ENCODE measurements around the gene PIK3C3.

Gene PIK3C3

GRCh38 chr18:41972067-41972925 lies 17.3 kb downstream of the PIK3C3 start:
- Histone ChIP-seq H3K4me1 (ENCODE audit: control insufficient read depth, insufficient read depth, low read length) (no peaks in the 10 kb centered on the region), H3K4me3 (ENCODE audit: low read length) (no peak overlapping the region), H3K36me3 (ENCODE audit: control insufficient read depth, insufficient read depth, low read length) (no peaks in the 10 kb centered on the region), H3K9me3 (ENCODE audit: control insufficient read depth, low read length) (no peaks in the 10 kb centered on the region), H3K9ac (ENCODE audit: low read length) (no peak overlapping the region), H3K27me3 (ENCODE audit: control insufficient read depth, insufficient read depth, low read length) (no peaks in the 10 kb centered on the region)

DNA sequence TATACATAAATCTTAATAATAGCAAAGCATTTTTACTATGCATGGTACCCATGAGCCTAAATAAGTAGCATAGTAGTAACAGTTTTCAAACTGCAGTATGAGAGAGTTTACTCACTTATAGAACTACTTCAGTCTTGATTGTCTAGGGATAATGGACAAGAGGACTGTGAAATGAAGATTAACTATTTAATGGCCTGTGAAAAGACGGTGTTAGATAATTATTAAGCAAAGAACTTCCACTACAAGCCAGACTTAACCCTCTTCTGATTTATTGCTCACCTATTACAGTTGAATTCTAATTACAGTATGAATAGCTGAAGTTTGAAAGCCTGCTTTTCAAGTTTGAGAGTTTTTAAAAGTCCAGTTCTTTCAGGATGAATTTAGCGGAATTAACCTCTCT lies 18.9 kb downstream of the PIK3C3 start:
- Histone ChIP-seq H3K9me3 (ENCODE audit: control insufficient read depth, low read length) (no peaks in the 10 kb centered on the region), H3K4me1 (ENCODE audit: control insufficient read depth, insufficient read depth, low read length) (no peaks in the 10 kb centered on the region), H3K36me3 (ENCODE audit: control insufficient read depth, insufficient read depth, low read length) (no peaks in the 10 kb centered on the region), H3K4me3 (ENCODE audit: low read length) (no peak overlapping the region), H3K9ac (ENCODE audit: low read length) (no peak overlapping the region), H3K27me3 (ENCODE audit: control insufficient read depth, insufficient read depth, low read length) (no peaks in the 10 kb centered on the region)

DNA sequence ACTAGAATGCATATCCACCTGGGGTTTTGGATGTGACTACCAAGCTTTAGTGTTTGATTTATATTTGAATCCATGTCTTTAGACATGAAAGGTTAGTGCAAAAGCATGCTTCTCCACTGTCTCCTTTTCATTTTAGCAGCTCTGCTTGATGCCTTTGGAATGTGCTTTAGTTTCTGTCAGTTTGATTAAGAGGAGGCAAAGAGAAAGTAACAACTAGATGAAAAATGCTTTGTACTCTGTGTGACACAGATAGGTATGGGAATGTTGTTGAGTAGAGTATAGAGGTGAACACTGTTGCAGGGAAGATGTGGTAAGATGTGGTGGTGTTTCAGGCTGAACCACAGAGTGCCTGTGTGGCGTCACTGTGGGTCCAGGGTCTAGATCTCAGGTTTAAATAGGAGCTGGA lies 19.8 kb downstream of the PIK3C3 start:
- no peaks in the 10 kb centered on the region for H3K36me3 ChIP-seq (ENCODE audit: control insufficient read depth, insufficient read depth, low read length)
- H3K27me3 ChIP-seq (ENCODE audit: control insufficient read depth, insufficient read depth, low read length): no peaks in the 10 kb centered on the region
- H3K4me1 ChIP-seq (ENCODE audit: control insufficient read depth, insufficient read depth, low read length): no peaks in the 10 kb centered on the region
- no peak overlapping the region for H3K4me3 ChIP-seq (ENCODE audit: low read length)
- no peak overlapping the region for H3K9ac ChIP-seq (ENCODE audit: low read length)
- H3K9me3 ChIP-seq (ENCODE audit: control insufficient read depth, low read length): no peaks in the 10 kb centered on the region

GRCh38 chr18:41975284-41975683 lies 20.2 kb downstream of the PIK3C3 start:
- no peak overlapping the region for H3K4me3 ChIP-seq (ENCODE audit: low read length)
- H3K9ac ChIP-seq (ENCODE audit: low read length): no peak overlapping the region
- H3K36me3 ChIP-seq (ENCODE audit: control insufficient read depth, insufficient read depth, low read length): no peaks in the 10 kb centered on the region
- H3K27me3 ChIP-seq (ENCODE audit: control insufficient read depth, insufficient read depth, low read length): no peaks in the 10 kb centered on the region
- no peaks in the 10 kb centered on the region for H3K4me1 ChIP-seq (ENCODE audit: control insufficient read depth, insufficient read depth, low read length)
- no peaks in the 10 kb centered on the region for H3K9me3 ChIP-seq (ENCODE audit: control insufficient read depth, low read length)

DNA sequence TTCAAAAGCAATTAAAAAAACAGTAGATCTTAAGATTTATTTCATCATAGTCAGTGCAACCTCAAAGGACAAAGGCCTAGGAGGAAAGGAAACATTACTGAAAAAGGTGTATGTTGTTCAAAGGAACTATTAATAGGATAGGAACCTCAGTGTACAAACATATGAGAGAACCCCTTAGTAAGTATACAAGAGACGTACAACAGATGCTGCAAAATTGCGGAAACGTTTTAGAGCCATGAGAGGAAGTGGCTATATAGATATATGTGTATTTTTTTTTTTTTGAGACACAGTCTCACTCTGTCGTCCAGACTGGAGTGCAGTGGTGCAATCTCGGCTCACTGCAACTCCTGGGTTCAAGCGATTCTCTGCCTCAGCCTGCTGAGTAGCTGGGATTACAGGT lies 22.2 kb downstream of the PIK3C3 start:
- H3K4me3 ChIP-seq (ENCODE audit: low read length): no peak overlapping the region
- H3K4me1 ChIP-seq (ENCODE audit: control insufficient read depth, insufficient read depth, low read length): no peaks in the 10 kb centered on the region
- H3K9ac ChIP-seq (ENCODE audit: low read length): no peak overlapping the region
- H3K27me3 ChIP-seq (ENCODE audit: control insufficient read depth, insufficient read depth, low read length): no peaks in the 10 kb centered on the region
- no peaks in the 10 kb centered on the region for H3K36me3 ChIP-seq (ENCODE audit: control insufficient read depth, insufficient read depth, low read length)
- no peaks in the 10 kb centered on the region for H3K9me3 ChIP-seq (ENCODE audit: control insufficient read depth, low read length)

DNA sequence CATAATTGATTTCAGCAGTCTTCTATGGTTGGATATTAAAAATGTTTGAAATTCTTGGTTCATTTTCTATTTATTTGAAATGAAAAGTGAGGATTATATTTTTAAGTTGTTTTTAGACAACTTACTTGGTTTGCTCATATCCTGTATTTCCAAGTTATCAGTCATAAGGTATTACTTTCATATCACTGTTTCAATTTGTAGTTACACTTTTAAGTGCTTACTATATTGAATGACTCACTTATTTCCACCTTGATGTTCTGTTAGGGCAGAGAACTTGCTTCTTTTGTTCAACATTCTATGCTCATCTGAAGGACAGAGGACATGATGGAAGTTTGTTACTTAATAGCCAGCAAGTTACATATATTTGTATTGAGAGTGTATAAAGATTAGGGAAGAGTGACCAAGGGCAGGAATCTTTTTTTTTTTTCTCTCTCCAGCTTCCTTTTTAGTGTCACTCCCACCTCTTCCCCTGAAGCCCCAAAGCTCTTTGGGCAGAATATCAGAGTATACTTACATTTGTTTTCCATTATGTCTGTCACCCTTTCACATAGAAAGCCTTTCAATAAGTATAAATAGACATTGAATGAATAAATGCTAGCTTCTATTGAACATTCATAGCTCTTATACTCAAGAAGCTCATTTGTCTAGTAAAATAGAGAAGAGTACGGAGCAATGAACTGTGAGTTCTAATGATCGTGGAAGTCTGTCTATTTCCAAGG lies 28.1 kb downstream of the PIK3C3 start:
- Histone ChIP-seq H3K27me3 (ENCODE audit: control insufficient read depth, insufficient read depth, low read length) (no peaks in the 10 kb centered on the region), H3K4me1 (ENCODE audit: control insufficient read depth, insufficient read depth, low read length) (no peaks in the 10 kb centered on the region), H3K9me3 (ENCODE audit: control insufficient read depth, low read length) (no peaks in the 10 kb centered on the region)

DNA sequence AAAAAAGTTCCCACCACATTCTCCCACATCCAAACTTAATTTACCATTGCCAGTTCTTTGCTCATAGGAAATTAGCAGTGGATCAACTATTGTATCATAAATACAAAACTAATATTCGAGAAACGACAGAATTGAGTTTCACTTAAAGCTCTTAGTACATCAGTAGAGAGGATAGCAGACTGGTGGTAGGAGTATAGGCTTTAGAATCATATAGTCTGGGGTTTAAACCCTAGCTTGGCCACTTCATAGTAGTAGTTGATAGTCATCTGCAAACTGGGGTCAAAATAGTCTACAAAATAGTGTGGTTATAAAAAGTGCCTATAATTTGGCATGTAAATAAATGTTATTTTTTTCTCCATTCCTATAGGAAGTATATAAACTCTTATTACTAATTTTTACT lies 30.9 kb downstream of the PIK3C3 start:
- H3K4me3 ChIP-seq (ENCODE audit: low read length): no peak overlapping the region
- H3K9me3 ChIP-seq (ENCODE audit: control insufficient read depth, low read length): no peaks in the 10 kb centered on the region
- no peaks in the 10 kb centered on the region for H3K27me3 ChIP-seq (ENCODE audit: control insufficient read depth, insufficient read depth, low read length)
- no peaks in the 10 kb centered on the region for H3K36me3 ChIP-seq (ENCODE audit: control insufficient read depth, insufficient read depth, low read length)
- no peak overlapping the region for H3K9ac ChIP-seq (ENCODE audit: low read length)
- H3K4me1 ChIP-seq (ENCODE audit: control insufficient read depth, insufficient read depth, low read length): no peaks in the 10 kb centered on the region

More for the DNA sequence above, 28.1 kb downstream of the PIK3C3 start:
- no peak overlapping the region for H3K9ac ChIP-seq (ENCODE audit: low read length)
- no peaks in the 10 kb centered on the region for H3K36me3 ChIP-seq (ENCODE audit: control insufficient read depth, insufficient read depth, low read length)
- no peak overlapping the region for H3K4me3 ChIP-seq (ENCODE audit: low read length)

- Histone ChIP-seq H3K36me3 (ENCODE audit: control insufficient read depth, insufficient read depth, low read length) (no peaks in the 10 kb centered on the region), H3K9ac (ENCODE audit: low read length) (no peak overlapping the region), H3K4me3 (ENCODE audit: low read length) (no peak overlapping the region), H3K4me1 (ENCODE audit: control insufficient read depth, insufficient read depth, low read length) (no peaks in the 10 kb centered on the region), H3K27me3 (ENCODE audit: control insufficient read depth, insufficient read depth, low read length) (no peaks in the 10 kb centered on the region), H3K9me3 (ENCODE audit: control insufficient read depth, low read length) (no peaks in the 10 kb centered on the region)
Observed at GRCh38 chr18:41989508-41989907, 34.5 kb downstream of the PIK3C3 start.

DNA sequence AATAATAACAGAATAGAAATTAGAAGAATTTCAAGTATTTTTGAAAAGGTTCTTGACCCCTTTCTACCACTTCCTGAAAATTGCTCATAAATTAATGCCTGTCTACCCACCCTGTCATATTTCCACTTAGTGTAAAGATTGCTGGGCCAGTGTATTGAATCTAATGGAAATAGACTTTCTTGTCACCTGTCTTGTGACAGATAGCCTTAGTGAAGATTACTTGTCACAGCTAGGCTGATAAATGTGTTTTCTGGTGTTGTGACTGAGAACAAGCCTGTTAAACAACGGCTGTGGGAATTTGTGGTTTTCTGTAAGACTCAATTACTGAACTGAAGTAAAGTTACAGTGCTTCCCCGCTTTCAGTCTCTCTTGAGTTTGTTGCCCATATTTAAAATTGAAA lies 37.0 kb downstream of the PIK3C3 start:
- Histone ChIP-seq H3K9ac (ENCODE audit: low read length) (no peak overlapping the region), H3K36me3 (ENCODE audit: control insufficient read depth, insufficient read depth, low read length) (no peaks in the 10 kb centered on the region), H3K9me3 (ENCODE audit: control insufficient read depth, low read length) (no peaks in the 10 kb centered on the region), H3K4me1 (ENCODE audit: control insufficient read depth, insufficient read depth, low read length) (no peaks in the 10 kb centered on the region), H3K4me3 (ENCODE audit: low read length) (no peak overlapping the region), H3K27me3 (ENCODE audit: control insufficient read depth, insufficient read depth, low read length) (no peaks in the 10 kb centered on the region)

DNA sequence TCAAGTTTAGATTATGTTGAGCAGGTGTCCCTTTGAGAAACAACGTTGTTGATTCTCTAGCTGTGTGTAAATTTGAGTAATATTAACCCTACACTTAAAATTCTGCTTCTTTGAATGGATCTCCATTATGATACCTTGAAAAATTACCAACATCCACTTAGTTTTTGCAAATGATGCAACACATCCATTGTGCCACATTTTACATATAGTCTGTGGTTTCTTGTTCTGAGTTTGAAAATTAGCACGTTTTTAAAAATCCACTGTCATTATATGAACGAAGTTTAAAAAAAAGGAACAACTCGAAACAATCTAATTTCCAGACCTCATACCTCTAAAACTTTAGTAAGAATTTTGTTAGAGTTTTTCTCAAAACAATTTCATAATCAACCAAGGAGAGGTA lies 37.7 kb downstream of the PIK3C3 start:
- Histone ChIP-seq H3K9me3 (ENCODE audit: control insufficient read depth, low read length) (no peaks in the 10 kb centered on the region), H3K36me3 (ENCODE audit: control insufficient read depth, insufficient read depth, low read length) (no peaks in the 10 kb centered on the region), H3K9ac (ENCODE audit: low read length) (no peak overlapping the region), H3K27me3 (ENCODE audit: control insufficient read depth, insufficient read depth, low read length) (no peaks in the 10 kb centered on the region), H3K4me3 (ENCODE audit: low read length) (no peak overlapping the region), H3K4me1 (ENCODE audit: control insufficient read depth, insufficient read depth, low read length) (no peaks in the 10 kb centered on the region)

GRCh38 chr18:41993151-41993550 lies 38.1 kb downstream of the PIK3C3 start:
- Histone ChIP-seq H3K4me1 (ENCODE audit: control insufficient read depth, insufficient read depth, low read length) (no peaks in the 10 kb centered on the region), H3K9ac (ENCODE audit: low read length) (no peak overlapping the region), H3K36me3 (ENCODE audit: control insufficient read depth, insufficient read depth, low read length) (no peaks in the 10 kb centered on the region)

DNA sequence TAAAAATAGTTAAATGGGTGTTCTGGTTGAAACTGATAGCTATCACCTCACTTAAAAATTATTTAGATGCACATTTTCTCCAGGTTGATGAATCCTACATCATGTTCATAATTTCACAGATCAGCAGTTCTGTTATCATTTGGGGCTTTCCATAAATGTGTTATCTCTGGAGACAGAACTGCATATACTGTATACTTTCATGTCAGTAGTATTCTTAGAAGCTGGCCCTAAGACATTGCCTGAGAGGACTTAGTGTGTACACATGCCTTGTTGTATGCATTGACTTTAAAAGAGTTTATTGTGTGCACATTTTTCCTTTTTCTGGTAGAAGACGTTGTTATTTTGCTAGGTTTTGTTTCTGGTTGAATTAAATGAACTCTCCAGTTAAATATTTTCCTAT lies 41.0 kb downstream of the PIK3C3 start:
- no peak overlapping the region for H3K4me3 ChIP-seq (ENCODE audit: low read length)
- no peak overlapping the region for H3K9ac ChIP-seq (ENCODE audit: low read length)
- H3K36me3 ChIP-seq (ENCODE audit: control insufficient read depth, insufficient read depth, low read length): no peaks in the 10 kb centered on the region

More at GRCh38 chr18:41993151-41993550, 38.1 kb downstream of the PIK3C3 start:
- H3K27me3 ChIP-seq (ENCODE audit: control insufficient read depth, insufficient read depth, low read length): no peaks in the 10 kb centered on the region
- no peak overlapping the region for H3K4me3 ChIP-seq (ENCODE audit: low read length)
- H3K9me3 ChIP-seq (ENCODE audit: control insufficient read depth, low read length): no peaks in the 10 kb centered on the region

More for the DNA sequence above, 41.0 kb downstream of the PIK3C3 start:
- no peaks in the 10 kb centered on the region for H3K27me3 ChIP-seq (ENCODE audit: control insufficient read depth, insufficient read depth, low read length)
- H3K9me3 ChIP-seq (ENCODE audit: control insufficient read depth, low read length): no peaks in the 10 kb centered on the region
- H3K4me1 ChIP-seq (ENCODE audit: control insufficient read depth, insufficient read depth, low read length): no peaks in the 10 kb centered on the region
